Measurements from ENCODE around the gene LCN15. TPM values are rescaled to one million over a fixed set of nuclear protein-coding genes. Genes with fewer than 3 reads are reported as not detected.

LCN15 gene
- total RNA-seq, 1 donor from 2014 or later: not detected

DNA sequence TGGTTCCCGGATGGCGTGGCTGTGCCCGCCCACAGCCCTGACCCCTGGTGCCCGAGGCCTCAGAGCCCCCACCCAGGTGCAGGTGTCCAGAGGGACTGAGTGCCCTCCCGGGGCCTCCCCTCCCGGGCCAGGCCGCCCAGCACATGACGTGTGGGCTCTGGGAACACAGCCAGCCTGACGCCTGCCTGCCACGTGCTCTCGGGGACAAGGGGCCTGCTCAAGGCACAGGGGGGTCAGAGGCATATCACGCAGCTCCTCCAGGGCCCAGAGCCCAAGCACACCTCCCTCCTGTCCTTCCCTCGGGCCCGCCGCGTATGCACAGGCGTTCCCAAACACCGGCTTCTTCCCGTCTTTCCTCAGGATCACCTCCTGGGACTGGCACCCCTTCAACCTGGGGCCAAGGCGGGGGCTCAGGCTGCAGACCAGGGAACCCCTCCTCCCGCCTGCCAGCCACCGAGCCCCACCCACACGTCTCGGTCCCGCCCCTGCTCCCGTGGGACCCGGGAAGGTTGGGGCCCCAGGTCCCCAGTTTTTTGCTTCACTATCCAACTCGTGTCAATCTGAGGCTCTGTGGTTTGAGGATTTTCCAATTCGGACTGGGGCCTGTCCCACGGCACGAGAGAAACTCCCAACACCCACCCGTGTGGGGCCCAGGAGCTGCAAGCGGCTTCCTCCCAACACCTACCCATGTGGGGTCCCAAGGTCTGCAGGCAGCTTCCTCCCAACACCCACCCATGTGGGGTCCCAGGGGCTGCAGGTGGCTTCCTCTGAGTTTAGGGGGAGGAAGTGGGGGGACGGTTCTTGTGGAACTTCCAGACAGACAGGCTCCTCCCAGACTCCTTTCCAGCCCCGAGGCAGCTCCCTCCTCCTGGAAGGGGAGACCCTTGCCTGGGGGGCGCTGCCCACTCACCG is 23.1 kb downstream of the LCN15 start:
- intact Hi-C loops (cut with micrococcal nuclease): no loop called here
- peaks cover 5% of the 10 kb centered on the region for H3K4me1 Mint-ChIP-seq
- peaks cover 7% of the 10 kb centered on the region for H3K27me3 Mint-ChIP-seq
- H3K9me3 Mint-ChIP-seq: no peaks in the 10 kb centered on the region
- H3K36me3 Mint-ChIP-seq (ENCODE audit: low read depth): no peaks in the 10 kb centered on the region
- H3K4me3 Mint-ChIP-seq: peak overlapping the region; percentile 60
- peak overlapping the region; percentile 34 for H3K27ac Mint-ChIP-seq
- no peak for DNase-seq

DNA sequence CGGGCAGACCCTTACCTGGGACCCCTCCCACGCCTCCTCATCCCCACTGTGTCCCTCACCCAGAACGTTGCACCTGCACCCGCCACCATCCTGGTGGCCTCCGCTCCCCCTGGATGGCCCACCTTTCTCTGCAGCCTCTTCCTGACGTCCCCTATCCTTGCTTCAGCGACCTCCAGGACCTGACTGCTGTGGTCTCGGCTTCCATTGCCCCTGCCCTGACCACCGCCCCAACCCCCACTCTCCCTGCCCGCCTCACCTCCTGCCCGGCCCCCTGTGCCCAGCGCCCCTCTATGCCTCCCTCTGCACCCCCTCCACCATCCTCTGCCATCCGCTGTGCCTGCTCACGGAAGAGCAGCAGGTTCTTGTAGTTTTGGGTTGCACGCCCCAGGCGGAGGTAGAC is 23.8 kb downstream of the LCN15 start:
- Mint-ChIP-seq H3K9me3 (no peaks in the 10 kb centered on the region), H3K4me1 (peaks cover 5% of the 10 kb centered on the region), H3K4me3 (no peak overlapping the region), H3K27me3 (peaks cover 7% of the 10 kb centered on the region), H3K27ac (no peak overlapping the region), H3K36me3 (ENCODE audit: low read depth) (no peaks in the 10 kb centered on the region)
- DNase-seq: no peak
- intact Hi-C loops (cut with micrococcal nuclease): no loop called here

DNA sequence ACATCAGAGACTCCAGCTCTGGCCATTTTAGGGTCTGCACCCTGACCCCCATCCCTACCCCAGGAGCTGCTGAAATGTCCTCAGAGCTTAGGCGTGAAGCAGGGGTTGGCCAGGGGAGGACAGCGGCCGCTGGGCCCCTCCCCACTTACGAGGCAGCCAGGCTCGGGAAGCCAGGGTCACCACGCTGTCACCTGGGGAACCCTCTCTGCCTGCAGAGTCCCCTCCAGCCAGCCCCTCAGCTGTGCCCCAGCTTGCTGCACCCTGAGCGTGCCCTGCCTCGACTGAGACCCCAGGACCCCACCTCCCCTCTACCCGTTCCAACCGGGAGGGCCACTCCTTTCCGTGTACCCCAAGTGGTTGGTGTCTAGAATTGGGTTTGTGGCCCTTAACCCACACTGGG is 24.2 kb downstream of the LCN15 start:
- peaks cover 5% of the 10 kb centered on the region for H3K4me1 Mint-ChIP-seq
- DNase-seq: no peak
- peaks cover 7% of the 10 kb centered on the region for H3K27me3 Mint-ChIP-seq
- intact Hi-C loops (cut with micrococcal nuclease): no loop called here
- H3K27ac Mint-ChIP-seq: no peak overlapping the region
- no peaks in the 10 kb centered on the region for H3K36me3 Mint-ChIP-seq (ENCODE audit: low read depth)
- H3K9me3 Mint-ChIP-seq: no peaks in the 10 kb centered on the region
- H3K4me3 Mint-ChIP-seq: no peak overlapping the region

DNA sequence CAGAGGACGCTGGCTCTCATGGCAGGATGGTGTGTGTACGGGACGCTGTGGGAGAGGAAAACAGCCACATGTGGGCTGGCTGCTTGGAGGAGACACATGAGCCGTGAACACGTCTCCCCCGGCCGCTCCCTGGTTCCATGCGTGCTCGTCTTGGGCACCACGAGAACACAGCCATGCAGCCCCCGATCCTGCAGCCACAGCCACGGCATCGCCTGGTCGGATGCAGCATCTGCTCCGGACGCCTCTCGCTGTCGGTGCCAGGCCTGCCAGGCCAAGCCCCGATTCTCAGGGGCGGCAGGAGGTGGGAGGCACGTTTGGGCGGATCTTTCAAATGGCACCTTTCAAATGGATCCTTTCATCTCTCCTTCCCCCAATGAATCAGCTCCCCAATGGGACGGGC is 24.8 kb downstream of the LCN15 start:
- intact Hi-C loops (cut with micrococcal nuclease): no loop called here
- no peak overlapping the region for H3K4me3 Mint-ChIP-seq

DNA sequence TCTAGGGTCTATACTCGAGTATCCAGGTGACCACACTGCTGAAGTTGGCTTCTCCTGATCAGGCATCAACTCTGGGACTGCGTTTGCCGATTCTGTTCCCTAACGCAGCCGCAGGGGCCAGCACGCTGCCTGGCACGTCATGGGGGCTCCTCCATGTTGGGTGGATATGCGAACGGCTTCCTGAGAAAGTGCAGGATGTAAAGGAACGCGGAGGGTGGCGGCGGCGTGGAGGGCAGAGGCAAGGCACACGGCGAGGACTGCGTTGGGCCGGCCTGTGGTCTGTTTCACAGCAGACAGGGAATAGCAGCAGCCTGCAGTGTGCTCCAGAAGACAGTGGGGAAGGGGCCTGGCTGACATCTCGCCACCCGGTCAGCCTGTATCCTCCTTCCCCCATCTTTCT is 25.4 kb downstream of the LCN15 start:
- peaks cover 7% of the 10 kb centered on the region for H3K27me3 Mint-ChIP-seq
- no peak overlapping the region for H3K4me3 Mint-ChIP-seq
- no peak overlapping the region for H3K27ac Mint-ChIP-seq

More for the DNA sequence above, 24.8 kb downstream of the LCN15 start:
- H3K27me3 Mint-ChIP-seq: peaks cover 7% of the 10 kb centered on the region
- DNase-seq: no peak
- H3K36me3 Mint-ChIP-seq (ENCODE audit: low read depth): no peaks in the 10 kb centered on the region
- no peak overlapping the region for H3K27ac Mint-ChIP-seq
- H3K9me3 Mint-ChIP-seq: no peaks in the 10 kb centered on the region
- peaks cover 5% of the 10 kb centered on the region for H3K4me1 Mint-ChIP-seq

DNA sequence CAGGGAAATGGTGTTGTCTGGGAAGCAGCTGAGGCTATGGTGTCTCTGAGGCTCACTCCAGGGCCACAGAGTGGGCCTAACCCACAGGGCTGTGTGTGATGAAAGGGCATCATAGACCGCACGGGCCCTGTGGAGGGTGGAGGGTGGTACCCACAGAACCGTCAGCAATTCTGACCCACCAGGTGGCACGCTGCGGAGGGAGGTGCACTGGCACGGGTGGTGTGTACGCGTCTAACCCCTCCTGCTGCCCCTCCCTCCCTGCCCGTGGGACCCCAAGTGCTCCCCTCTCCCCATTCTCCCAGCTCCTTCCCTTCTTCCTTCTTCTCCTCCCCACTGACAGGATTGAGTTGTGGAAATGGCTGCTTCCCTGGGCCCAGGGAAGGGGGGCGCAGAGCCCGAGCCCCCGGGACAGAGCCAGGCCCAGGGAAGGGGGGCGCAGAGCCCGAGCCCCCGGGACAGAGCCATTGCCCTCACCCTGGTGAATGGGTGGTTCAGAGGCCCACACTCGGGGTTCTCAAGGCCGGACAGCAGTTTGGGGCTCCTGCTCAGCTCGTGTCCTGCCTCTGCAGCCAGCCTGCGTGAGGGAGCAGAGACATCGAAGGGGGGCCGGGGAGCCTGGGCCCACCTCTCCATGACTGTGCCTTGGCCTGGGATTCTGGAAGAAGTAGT is 28.4 kb downstream of the LCN15 start:
- Mint-ChIP-seq H3K4me1 (peaks cover 8% of the 10 kb centered on the region), H3K27me3 (peaks cover 3% of the 10 kb centered on the region), H3K4me3 (no peak overlapping the region), H3K36me3 (ENCODE audit: low read depth) (no peaks in the 10 kb centered on the region), H3K27ac (no peak overlapping the region), H3K9me3 (no peaks in the 10 kb centered on the region)
- DNase-seq: no peak
- intact Hi-C loops (cut with micrococcal nuclease): no loop called here

More for the DNA sequence above, 25.4 kb downstream of the LCN15 start:
- H3K4me1 Mint-ChIP-seq: peaks cover 5% of the 10 kb centered on the region
- DNase-seq: no peak
- intact Hi-C loops (cut with micrococcal nuclease): no loop called here
- no peaks in the 10 kb centered on the region for H3K36me3 Mint-ChIP-seq (ENCODE audit: low read depth)
- no peaks in the 10 kb centered on the region for H3K9me3 Mint-ChIP-seq

DNA sequence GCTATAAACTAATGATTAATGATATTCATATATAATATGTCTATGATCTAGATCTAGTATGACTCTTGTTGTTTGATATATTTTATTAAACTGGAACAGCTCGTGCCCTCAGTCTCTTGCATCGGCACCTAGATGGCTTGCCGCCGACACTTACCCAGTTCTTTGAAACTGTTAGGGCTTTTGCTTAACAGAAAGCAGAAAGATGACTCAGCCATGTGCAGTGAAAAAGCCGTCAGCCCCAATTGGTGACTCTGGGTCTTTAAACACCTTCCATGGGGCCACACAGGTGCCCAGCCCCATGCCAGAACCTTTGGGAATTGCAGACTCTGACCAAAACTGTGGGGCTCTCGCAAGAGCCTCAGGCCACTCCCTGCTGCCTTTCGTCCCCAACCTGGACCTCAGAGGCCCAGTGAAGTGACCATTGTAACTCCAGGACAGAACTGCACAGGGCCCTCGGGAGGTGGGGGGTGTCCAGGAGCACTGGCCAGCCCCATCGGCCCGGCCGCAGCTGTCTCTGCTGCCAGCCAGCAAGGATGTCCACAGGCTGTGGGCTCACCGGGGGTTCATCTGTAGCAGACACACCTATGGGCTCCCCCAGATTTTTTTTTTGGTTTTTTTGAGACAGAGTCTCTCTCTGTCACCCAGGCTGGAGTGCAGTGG is 29.4 kb downstream of the LCN15 start:
- Mint-ChIP-seq H3K27ac (no peak overlapping the region), H3K36me3 (ENCODE audit: low read depth) (no peaks in the 10 kb centered on the region), H3K9me3 (no peaks in the 10 kb centered on the region), H3K4me3 (no peak overlapping the region), H3K4me1 (peaks cover 8% of the 10 kb centered on the region), H3K27me3 (peaks cover 3% of the 10 kb centered on the region)
- intact Hi-C loops (cut with micrococcal nuclease): no loop called here
- no peak for DNase-seq

DNA sequence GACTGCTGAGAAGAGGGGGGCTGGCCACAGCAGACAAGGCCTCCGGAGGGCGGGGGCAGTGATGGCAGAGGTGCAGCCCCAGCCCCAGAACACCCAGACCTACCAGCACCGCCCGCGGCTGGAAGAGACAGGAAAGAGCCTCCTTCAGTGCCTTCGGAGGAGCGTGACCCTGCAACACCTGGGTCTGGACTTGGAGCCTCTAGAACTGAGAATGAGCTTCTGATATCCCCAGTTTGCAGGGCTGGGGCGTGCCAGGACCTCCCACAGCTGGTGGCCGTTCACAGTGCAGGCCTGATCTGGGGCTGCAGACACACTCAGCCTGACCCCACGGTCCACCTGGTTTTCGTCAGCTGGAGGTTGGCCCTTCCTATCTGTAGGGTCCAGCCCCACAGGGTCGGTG is 30.7 kb downstream of the LCN15 start:
- intact Hi-C loops (cut with micrococcal nuclease): no loop called here
- DNase-seq: no peak
- Mint-ChIP-seq H3K4me1 (peaks cover 8% of the 10 kb centered on the region), H3K36me3 (ENCODE audit: low read depth) (no peaks in the 10 kb centered on the region), H3K27ac (no peak overlapping the region), H3K27me3 (peaks cover 5% of the 10 kb centered on the region), H3K4me3 (no peak overlapping the region), H3K9me3 (no peaks in the 10 kb centered on the region)

DNA sequence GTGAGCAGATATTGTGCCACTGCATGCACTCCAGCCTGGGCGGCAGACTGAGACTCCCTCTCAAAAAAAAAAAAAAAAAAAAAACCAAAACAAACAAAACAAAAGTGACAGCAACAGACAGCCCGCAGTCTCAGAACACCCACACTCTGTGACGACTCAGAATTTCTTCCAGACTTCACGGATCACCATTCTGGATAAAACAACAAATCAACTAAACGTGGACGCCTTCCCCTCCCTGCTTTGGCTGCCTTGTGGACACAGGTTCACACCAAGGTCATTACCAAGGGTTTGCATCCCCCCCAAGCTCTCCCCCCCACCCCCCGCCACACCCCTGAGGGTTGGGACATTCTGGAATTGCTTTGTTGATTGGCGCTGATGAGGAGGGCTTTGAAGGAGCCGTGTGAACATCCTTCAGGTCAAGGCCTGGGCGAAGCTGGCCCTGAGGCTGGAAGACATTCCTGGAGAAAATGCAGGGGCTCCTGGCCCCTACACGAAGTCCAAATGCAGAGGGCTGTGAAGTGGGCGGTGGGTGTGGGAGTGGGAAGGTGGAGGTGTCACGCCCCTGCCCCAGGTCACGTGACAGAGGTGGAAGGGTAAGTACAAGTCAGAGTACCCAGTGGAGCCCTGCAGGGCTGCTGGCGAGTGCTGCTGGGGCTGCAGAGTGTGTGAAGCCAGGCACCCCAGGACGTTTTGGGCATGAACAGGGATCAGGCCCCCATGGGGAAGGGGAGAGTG is 31.7 kb downstream of the LCN15 start:
- no peaks in the 10 kb centered on the region for H3K9me3 Mint-ChIP-seq
- peaks cover 8% of the 10 kb centered on the region for H3K4me1 Mint-ChIP-seq
- peaks cover under 1% of the 10 kb centered on the region for H3K36me3 Mint-ChIP-seq (ENCODE audit: low read depth)
- intact Hi-C loops (cut with micrococcal nuclease): no loop called here
- no peak overlapping the region for H3K4me3 Mint-ChIP-seq
- H3K27ac Mint-ChIP-seq: no peak overlapping the region
- H3K27me3 Mint-ChIP-seq: peaks cover 2% of the 10 kb centered on the region
- no peak for DNase-seq

DNA sequence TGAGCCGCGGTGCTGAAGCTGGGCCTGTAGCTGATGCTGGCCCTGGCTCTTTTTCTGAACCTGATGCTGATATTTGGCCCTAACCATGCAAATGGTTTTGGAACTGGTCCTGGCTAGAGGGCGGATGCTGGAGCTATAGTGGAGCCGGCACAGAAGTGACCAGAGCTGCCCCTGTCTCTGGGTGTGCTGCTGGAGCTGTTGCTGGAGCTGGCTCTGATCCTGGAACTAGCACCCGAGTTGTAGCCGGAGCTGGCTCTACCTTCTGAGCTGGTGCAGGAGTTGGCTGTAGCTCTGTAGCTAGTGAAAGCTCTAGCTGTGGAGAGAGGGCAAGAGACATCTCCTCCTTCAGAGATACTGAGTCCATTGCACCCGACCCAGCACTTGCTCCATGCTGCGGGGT is 34.4 kb downstream of the LCN15 start:
- no peak overlapping the region for H3K27ac Mint-ChIP-seq
- no peaks in the 10 kb centered on the region for H3K9me3 Mint-ChIP-seq
- peaks cover 3% of the 10 kb centered on the region for H3K27me3 Mint-ChIP-seq
- peak overlapping the region; percentile 68 for H3K4me3 Mint-ChIP-seq
- peaks cover 24% of the 10 kb centered on the region for H3K36me3 Mint-ChIP-seq (ENCODE audit: low read depth)
- H3K4me1 Mint-ChIP-seq: peaks cover 16% of the 10 kb centered on the region
- intact Hi-C loops (cut with micrococcal nuclease): no loop called here
- no peak for DNase-seq

DNA sequence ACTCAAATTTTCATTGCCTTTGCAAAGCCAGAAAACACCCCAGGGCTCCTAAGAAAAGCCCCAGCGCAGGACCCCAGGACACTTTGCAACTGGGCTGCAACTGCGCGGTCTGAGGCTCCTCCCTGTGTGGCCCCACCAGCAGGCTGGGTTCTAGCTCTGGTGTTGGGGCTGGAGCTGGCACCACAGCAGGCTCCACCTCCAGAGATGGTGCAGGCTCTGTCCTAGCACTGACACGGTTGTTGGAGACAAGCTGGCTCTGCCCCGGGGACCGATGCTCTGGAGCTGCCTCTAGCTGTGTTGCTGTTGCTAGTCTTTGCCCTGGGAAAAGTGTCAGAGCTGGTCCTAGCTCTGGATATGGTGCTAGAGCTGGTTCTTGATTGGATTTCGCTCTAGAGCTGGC is 35.2 kb downstream of the LCN15 start:
- H3K27me3 Mint-ChIP-seq: peaks cover 3% of the 10 kb centered on the region
- peak overlapping the region; percentile 68 for H3K4me3 Mint-ChIP-seq
- peaks cover 18% of the 10 kb centered on the region for H3K4me1 Mint-ChIP-seq
- H3K36me3 Mint-ChIP-seq (ENCODE audit: low read depth): peaks cover 31% of the 10 kb centered on the region
- no peak for DNase-seq
- no peak overlapping the region for H3K27ac Mint-ChIP-seq
- H3K9me3 Mint-ChIP-seq: no peaks in the 10 kb centered on the region
- intact Hi-C loops (cut with micrococcal nuclease): no loop called here

DNA sequence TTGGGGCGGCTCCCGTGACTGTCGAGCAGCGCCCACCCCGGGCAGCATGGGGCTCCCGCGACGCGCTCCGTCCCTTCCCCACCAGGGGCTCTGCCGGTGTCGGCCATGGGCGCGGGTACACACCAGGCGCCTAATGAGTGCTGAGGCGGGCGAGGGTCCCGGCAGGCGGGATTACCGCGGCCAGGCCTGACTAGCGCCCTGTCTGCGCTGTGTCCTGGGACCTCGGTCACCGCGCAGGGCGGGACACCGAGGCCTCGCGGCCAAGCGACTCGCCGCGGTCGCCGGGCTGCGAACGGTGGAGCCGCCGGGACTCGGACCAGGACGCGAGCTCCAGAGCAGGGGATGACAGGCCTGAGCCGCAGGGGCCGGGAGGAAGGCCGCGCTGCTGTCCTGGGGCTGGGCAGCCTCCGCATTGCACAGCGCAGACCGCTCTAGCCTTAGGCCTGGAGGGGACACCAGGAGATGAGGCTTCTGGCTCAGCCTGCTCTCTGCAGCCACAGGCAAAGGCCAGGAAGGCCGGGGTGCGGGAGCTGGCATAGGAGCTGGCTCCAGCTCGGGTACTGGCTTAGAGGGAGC is 35.7 kb downstream of the LCN15 start:
- peak; percentile 76 for DNase-seq
- Mint-ChIP-seq H3K36me3 (ENCODE audit: low read depth) (peaks cover 36% of the 10 kb centered on the region), H3K4me1 (peaks cover 18% of the 10 kb centered on the region), H3K9me3 (no peaks in the 10 kb centered on the region), H3K27me3 (peaks cover 3% of the 10 kb centered on the region), H3K27ac (no peak overlapping the region), H3K4me3 (peak overlapping the region; percentile 68)
- intact Hi-C loops (cut with micrococcal nuclease): loop anchor here (1.0 kb wide), 1 partner anchor 27 kb away; no protein-coding TSS in a partner anchor

DNA sequence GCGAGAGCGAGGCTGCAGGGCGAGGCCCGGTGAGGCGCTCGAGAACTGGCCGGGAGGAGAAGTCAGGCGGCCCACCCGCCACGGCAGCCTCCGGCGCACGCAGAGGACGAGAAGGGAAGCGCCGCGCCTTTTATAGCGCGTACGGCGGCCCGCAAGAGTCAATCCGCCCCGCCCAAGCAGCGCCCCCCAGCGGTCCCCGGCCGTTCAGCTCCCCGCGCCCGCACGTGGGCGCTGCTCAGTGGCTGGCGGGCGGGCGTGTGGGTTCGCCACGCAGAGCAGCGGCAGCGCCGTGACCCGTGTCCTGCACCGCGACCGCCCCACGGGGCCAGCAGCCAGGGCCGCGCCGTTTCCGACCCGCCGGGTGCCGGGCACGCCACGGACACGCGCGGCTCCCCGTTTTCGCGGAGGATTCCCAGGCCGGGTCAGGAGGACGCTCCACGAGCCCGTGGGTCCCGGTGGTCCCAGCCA is 36.2 kb downstream of the LCN15 start:
- H3K4me3 Mint-ChIP-seq: peak overlapping the region; percentile 100
- intact Hi-C loops (cut with micrococcal nuclease): loop anchor here (1.0 kb wide), 1 partner anchor 27 kb away; no protein-coding TSS in a partner anchor
- peaks cover 3% of the 10 kb centered on the region for H3K27me3 Mint-ChIP-seq
- peaks cover 18% of the 10 kb centered on the region for H3K4me1 Mint-ChIP-seq
- DNase-seq: peak; percentile 98
- no peaks in the 10 kb centered on the region for H3K9me3 Mint-ChIP-seq
- peak overlapping the region; percentile 45 for H3K27ac Mint-ChIP-seq
- peaks cover 39% of the 10 kb centered on the region for H3K36me3 Mint-ChIP-seq (ENCODE audit: low read depth)

All from activated CD4-positive, alpha-beta T cell treated with anti-CD3 and anti-CD28 coated beads, Interleukin-2, amount 10 ng/mL, durations not matched to agents 24 days and 14 days (primary cell).